Mucosa of descending colon (tissue), 3 donors: Measurements from ENCODE around the gene KCNK2. TPM values are rescaled to one million over a fixed set of nuclear protein-coding genes. Genes with fewer than 3 reads are reported as not detected.

Experiments
- ATAC-seq: fragments of 200-7000 bp; cut with Tn5 transposase; one replicate; pipeline ENCODE4 v1.9.1; 2020; ENCODE audit warnings: mild to moderate bottlenecking, moderate library complexity
- DNase-seq, 3 donors: peaks; one replicate each; pipeline ENCODE4 v3.0.0-alpha.2; 2020
- H3K36me3 ChIP-seq: fragments of 200-600 bp; one replicate; pipeline ENCODE4 v1.8.0; 2021; ENCODE audit warnings: low read depth, mild to moderate bottlenecking
- H3K4me1 ChIP-seq: fragments of 200-600 bp; one replicate; pipeline ENCODE4 v1.8.0; 2021; ENCODE audit warnings: low read depth, mild to moderate bottlenecking
- H3K4me3 ChIP-seq: fragments of 200-600 bp; one replicate; pipeline ENCODE4 v1.8.0; 2021; ENCODE audit warnings: mild to moderate bottlenecking
- H3K9me3 ChIP-seq: fragments of 200-600 bp; one replicate; pipeline ENCODE4 v1.8.0; 2021; ENCODE audit warnings: mild to moderate bottlenecking
- intact Hi-C, 2 donors: fragments of 100-400 bp; cut with DNase I in 1 of 2; cut with micrococcal nuclease in 1 of 2; formaldehyde crosslinking; loops; one replicate each; pipeline versions ENCODE4 v1.11.0 to v1.11.1; 2022; cut with DNase I, micrococcal nuclease
- total RNA-seq, 3 donors: library from RNA; stranded (reverse); fragmentation: NEBNext Ultra II Directional in 2 of 3; extraction: Animal tissue kit (Norgen Biotek cat#: 25700) in 2 of 3; gene quantifications; one replicate each; pipeline versions ENCODE4 v1.2.1 to v1.2.4, GENCODE V29; 2021 to 2023
- TF ChIP-seq, protein P1 (sequence below): fragments of 200-600 bp; IDR thresholded peaks from one replicate; pipeline ENCODE4 v1.8.0; 2022; ENCODE audit warnings: antibody characterized with exemption, mild to moderate bottlenecking
- donor health status: DM: no; HTN: no; CAD: no; lungs with moderate emphysema.
- donor health status: DM: no; HTN: no; CAD: no.
- donor health status: DM: no; HTN: yes; CAD: no.

Gene KCNK2
- total RNA-seq, 3 donors from 2014 or later, result 0.34 to 1.6 (median 0.43) TPM

GRCh38 chr1:215277532-215277931 is 195.0 kb downstream of the KCNK2 start:
- H3K4me1 ChIP-seq, result no peaks in the 10 kb centered on the region
- no peak for ATAC-seq

GRCh38 chr1:215279682-215280081 is 197.1 kb downstream of the KCNK2 start:
- ATAC-seq, result no peak

More at GRCh38 chr1:215277532-215277931, 195.0 kb downstream of the KCNK2 start:
- Histone ChIP-seq H3K9me3 (no peaks in the 10 kb centered on the region), H3K4me3 (no peak overlapping the region), H3K36me3 (no peaks in the 10 kb centered on the region)
- DNase-seq, result no peak
- TF ChIP-seq, protein P1, sequence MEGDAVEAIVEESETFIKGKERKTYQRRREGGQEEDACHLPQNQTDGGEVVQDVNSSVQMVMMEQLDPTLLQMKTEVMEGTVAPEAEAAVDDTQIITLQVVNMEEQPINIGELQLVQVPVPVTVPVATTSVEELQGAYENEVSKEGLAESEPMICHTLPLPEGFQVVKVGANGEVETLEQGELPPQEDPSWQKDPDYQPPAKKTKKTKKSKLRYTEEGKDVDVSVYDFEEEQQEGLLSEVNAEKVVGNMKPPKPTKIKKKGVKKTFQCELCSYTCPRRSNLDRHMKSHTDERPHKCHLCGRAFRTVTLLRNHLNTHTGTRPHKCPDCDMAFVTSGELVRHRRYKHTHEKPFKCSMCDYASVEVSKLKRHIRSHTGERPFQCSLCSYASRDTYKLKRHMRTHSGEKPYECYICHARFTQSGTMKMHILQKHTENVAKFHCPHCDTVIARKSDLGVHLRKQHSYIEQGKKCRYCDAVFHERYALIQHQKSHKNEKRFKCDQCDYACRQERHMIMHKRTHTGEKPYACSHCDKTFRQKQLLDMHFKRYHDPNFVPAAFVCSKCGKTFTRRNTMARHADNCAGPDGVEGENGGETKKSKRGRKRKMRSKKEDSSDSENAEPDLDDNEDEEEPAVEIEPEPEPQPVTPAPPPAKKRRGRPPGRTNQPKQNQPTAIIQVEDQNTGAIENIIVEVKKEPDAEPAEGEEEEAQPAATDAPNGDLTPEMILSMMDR, result no peak
- intact Hi-C loops, result no loop called here

DNA sequence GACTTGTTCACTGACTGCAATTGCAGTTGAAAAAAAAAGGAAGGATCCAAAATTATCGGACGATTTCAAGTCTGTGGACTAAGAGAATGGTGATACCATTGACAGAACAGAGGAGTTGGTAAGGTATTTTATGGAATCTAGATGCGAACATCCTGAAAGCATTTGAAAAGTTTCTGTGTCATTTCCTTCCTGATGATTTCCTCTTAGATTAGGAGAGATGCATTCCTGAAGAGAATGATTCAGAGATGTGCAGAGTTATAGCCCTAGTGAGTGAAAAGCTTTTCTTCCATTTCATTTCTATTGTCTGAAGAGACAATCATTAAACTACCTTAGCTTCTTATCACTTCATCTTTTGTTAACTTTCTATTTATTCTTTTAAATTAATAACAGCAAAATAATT is 200.0 kb downstream of the KCNK2 start:
- Histone ChIP-seq H3K36me3 (no peaks in the 10 kb centered on the region), H3K4me3 (no peak overlapping the region), H3K9me3 (no peaks in the 10 kb centered on the region), H3K4me1 (no peaks in the 10 kb centered on the region)
- TF ChIP-seq, protein P1, result no peak
- intact Hi-C loops, result no loop called here
- no peak for ATAC-seq
- DNase-seq, result no peak

More at GRCh38 chr1:215279682-215280081, 197.1 kb downstream of the KCNK2 start:
- intact Hi-C loops, result no loop called here
- DNase-seq, result no peak
- TF ChIP-seq, protein P1, result no peak
- H3K9me3 ChIP-seq, result no peaks in the 10 kb centered on the region
- H3K36me3 ChIP-seq, result no peaks in the 10 kb centered on the region
- no peak overlapping the region for H3K4me3 ChIP-seq
- no peaks in the 10 kb centered on the region for H3K4me1 ChIP-seq

- Histone ChIP-seq H3K36me3 (no peaks in the 10 kb centered on the region), H3K4me3 (no peak overlapping the region), H3K9me3 (no peaks in the 10 kb centered on the region), H3K4me1 (no peaks in the 10 kb centered on the region)
- no peak for ATAC-seq
- TF ChIP-seq, protein P1, result no peak
- intact Hi-C loops, result no loop called here
- no peak for DNase-seq
Observed at GRCh38 chr1:215285013-215285800, 202.7 kb downstream of the KCNK2 start.
